GM06990 (cell line): ENCODE data around the gene LRRTM3.

Experiments
- DNase-seq: peaks from one replicate; pipeline ENCODE4 v3.0.0-alpha.2; 2011; ENCODE audit not compliant: insufficient read length; ENCODE audit errors: extremely low read depth
- H3K27me3 ChIP-seq: replicated peaks from 2 replicates; pipeline ENCODE4 v1.6.0; 2011; ENCODE audit warnings: low read length; ENCODE audit not compliant: control insufficient read depth, insufficient read depth
- H3K36me3 ChIP-seq: 2 replicates; pipeline ENCODE4 v1.5.1; 2011; ENCODE audit warnings: low read length; ENCODE audit not compliant: control insufficient read depth, insufficient read depth
- H3K4me3 ChIP-seq: replicated peaks from 2 replicates; pipeline ENCODE4 v1.5.1; 2011; ENCODE audit warnings: low read depth, mild to moderate bottlenecking, control low read depth, low read length
- CTCF ChIP-seq: IDR thresholded peaks from 2 replicates; pipeline ENCODE4 v1.5.1; 2011; ENCODE audit warnings: low read length, control low read depth, mild to moderate bottlenecking, inconsistent platforms; ENCODE audit not compliant: insufficient read depth, poor library complexity, severe bottlenecking

Gene LRRTM3

GRCh38 chr10:66882271-66882670, 43.6 kb upstream of the LRRTM3 start:
- no peak for DNase-seq
- no peaks in the 10 kb centered on the region for H3K27me3 ChIP-seq
- no peak overlapping the region for H3K4me3 ChIP-seq
- no peaks in the 10 kb centered on the region for H3K36me3 ChIP-seq
- TF ChIP-seq CTCF: no peak

- TF ChIP-seq CTCF: no peak
- no peaks in the 10 kb centered on the region for H3K27me3 ChIP-seq
- H3K4me3 ChIP-seq: no peak overlapping the region
- no peak for DNase-seq
- H3K36me3 ChIP-seq: no peaks in the 10 kb centered on the region
These were observed 39.0 kb upstream of the LRRTM3 start for GRCh38 chr10:66886848-66887247.

- Histone ChIP-seq H3K4me3 (no peak overlapping the region), H3K27me3 (no peaks in the 10 kb centered on the region), H3K36me3 (no peaks in the 10 kb centered on the region)
- no peak for TF ChIP-seq CTCF
- no peak for DNase-seq
These were observed 37.6 kb upstream of the LRRTM3 start for GRCh38 chr10:66888237-66888636.

- TF ChIP-seq CTCF: no peak
- H3K36me3 ChIP-seq: no peaks in the 10 kb centered on the region
- no peak for DNase-seq
- H3K27me3 ChIP-seq: no peaks in the 10 kb centered on the region
- no peak overlapping the region for H3K4me3 ChIP-seq
These were observed 33.0 kb upstream of the LRRTM3 start for GRCh38 chr10:66892871-66893270.

- Histone ChIP-seq H3K4me3 (no peak overlapping the region), H3K27me3 (no peaks in the 10 kb centered on the region), H3K36me3 (no peaks in the 10 kb centered on the region)
- no peak for DNase-seq
- TF ChIP-seq CTCF: no peak
These were observed 15.2 kb upstream of the LRRTM3 start for GRCh38 chr10:66910671-66911070.

GRCh38 chr10:66916030-66916429, 9.8 kb upstream of the LRRTM3 start:
- H3K36me3 ChIP-seq: no peaks in the 10 kb centered on the region
- no peaks in the 10 kb centered on the region for H3K27me3 ChIP-seq
- H3K4me3 ChIP-seq: no peak overlapping the region
- TF ChIP-seq CTCF: no peak
- DNase-seq: no peak
